Loucy (cell line): ENCODE results near the gene FFAR2.

Source experiments
- H2AFZ ChIP-seq: fragments of 200-600 bp; sonication (generic); 2 replicates; pipeline ENCODE4 v1.6.0; 2016; ENCODE audit warnings: antibody characterized with exemption, mild to moderate bottlenecking, low read length, moderate library complexity
- H3F3A ChIP-seq: fragments of 200-600 bp; 2 replicates; pipeline ENCODE4 v1.6.0; 2016; ENCODE audit warnings: antibody characterized with exemption, low read depth, mild to moderate bottlenecking
- H3K27me3 ChIP-seq: fragments of 200-600 bp; sonication (generic); 2 replicates; pipeline ENCODE4 v1.6.1; 2014; ENCODE audit warnings: low read length, mild to moderate bottlenecking; ENCODE audit not compliant: insufficient read depth, poor library complexity, severe bottlenecking
- H3K36me3 ChIP-seq: fragments of 200-600 bp; sonication (generic); 2 replicates; pipeline ENCODE4 v1.6.1; 2016; ENCODE audit warnings: low read length; ENCODE audit not compliant: insufficient read depth
- H3K4me1 ChIP-seq: fragments of 200-600 bp; sonication (generic); 2 replicates; pipeline ENCODE4 v1.5.1; 2014; ENCODE audit warnings: low read length, mild to moderate bottlenecking; ENCODE audit not compliant: insufficient read depth, poor library complexity, severe bottlenecking
- H3K4me2 ChIP-seq: fragments of 200-600 bp; sonication (generic); 2 replicates; pipeline ENCODE4 v1.6.0; 2014; ENCODE audit warnings: antibody characterized with exemption, low read length, low read depth, mild to moderate bottlenecking; ENCODE audit not compliant: poor library complexity, severe bottlenecking
- H3K4me3 ChIP-seq: fragments of 200-600 bp; sonication (generic); 2 replicates; pipeline ENCODE4 v1.5.1; 2014; ENCODE audit warnings: low read length, mild to moderate bottlenecking, mixed read lengths; ENCODE audit not compliant: poor library complexity, severe bottlenecking
- H3K79me2 ChIP-seq: fragments of 200-600 bp; sonication (generic); 2 replicates; pipeline ENCODE4 v1.6.1; 2014; ENCODE audit warnings: low read length; ENCODE audit not compliant: insufficient read depth
- H3K9ac ChIP-seq: fragments of 200-600 bp; sonication (generic); 2 replicates; pipeline ENCODE4 v1.6.0; 2014; ENCODE audit warnings: mild to moderate bottlenecking, low read depth, low read length, moderate library complexity; ENCODE audit not compliant: poor library complexity, severe bottlenecking
- H3K9me2 ChIP-seq: fragments of 200-600 bp; sonication (generic); replicated peaks from 2 replicates; pipeline ENCODE4 v1.6.1; 2016; ENCODE audit warnings: low read depth, low read length, mixed read lengths
- H3K9me3 ChIP-seq: fragments of 200-600 bp; sonication (generic); 2 replicates; pipeline ENCODE4 v1.6.1; 2014; ENCODE audit warnings: mild to moderate bottlenecking, antibody characterized with exemption, low read length, low read depth; ENCODE audit not compliant: insufficient read depth
- H4K20me1 ChIP-seq: fragments of 200-600 bp; sonication (generic); 2 replicates; pipeline ENCODE4 v1.6.0; 2014; ENCODE audit warnings: antibody characterized with exemption, low read length, mild to moderate bottlenecking; ENCODE audit not compliant: insufficient read depth, poor library complexity, severe bottlenecking
- CTCF ChIP-seq: fragments of 200-600 bp; sonication (generic); conservative IDR thresholded peaks from 2 replicates; pipeline ENCODE4 v1.5.1; 2014; ENCODE audit warnings: mild to moderate bottlenecking, antibody characterized with exemption, low read length
- EZH2phosphoT487 ChIP-seq: fragments of 200-600 bp; IDR thresholded peaks from 2 replicates; pipeline ENCODE4 v1.6.1; 2018; ENCODE audit warnings: antibody characterized with exemption, mild to moderate bottlenecking, moderate library complexity, borderline replicate concordance

FFAR2 gene

GRCh38 chr19:35437406-35437951 lies 10.6 kb upstream of the FFAR2 start:
- TF ChIP-seq EZH2phosphoT487 (no peak), CTCF (no peak)
- Histone ChIP-seq H3K9me2 (no peaks in the 10 kb centered on the region), H4K20me1 (no peaks in the 10 kb centered on the region), H3F3A (no peaks in the 10 kb centered on the region), H3K4me3 (no peak overlapping the region), H3K79me2 (no peaks in the 10 kb centered on the region), H3K36me3 (no peaks in the 10 kb centered on the region), H2AFZ (peak overlapping the region; percentile 92), H3K4me2 (no peak overlapping the region), H3K4me1 (peaks cover 31% of the 10 kb centered on the region), H3K27me3 (no peaks in the 10 kb centered on the region), H3K9ac (peak overlapping the region; percentile 44), H3K9me3 (no peaks in the 10 kb centered on the region)

GRCh38 chr19:35438096-35438495 lies 10.0 kb upstream of the FFAR2 start:
- H2AFZ ChIP-seq = no peak overlapping the region
- no peaks in the 10 kb centered on the region for H4K20me1 ChIP-seq
- H3K4me1 ChIP-seq = peaks cover 31% of the 10 kb centered on the region

GRCh38 chr19:35438527-35438926 lies 9.5 kb upstream of the FFAR2 start:
- H3K79me2 ChIP-seq = no peaks in the 10 kb centered on the region
- no peaks in the 10 kb centered on the region for H3K9me3 ChIP-seq
- H3K9ac ChIP-seq = no peak overlapping the region
- no peak overlapping the region for H3K4me2 ChIP-seq
- H3K4me1 ChIP-seq = peaks cover 31% of the 10 kb centered on the region
- no peaks in the 10 kb centered on the region for H3K36me3 ChIP-seq
- no peak overlapping the region for H2AFZ ChIP-seq
- no peak for TF ChIP-seq CTCF
- no peak for TF ChIP-seq EZH2phosphoT487
- H3K9me2 ChIP-seq = no peaks in the 10 kb centered on the region
- H3F3A ChIP-seq = no peaks in the 10 kb centered on the region
- H3K27me3 ChIP-seq = no peaks in the 10 kb centered on the region
- no peak overlapping the region for H3K4me3 ChIP-seq
- no peaks in the 10 kb centered on the region for H4K20me1 ChIP-seq

More at GRCh38 chr19:35438096-35438495, 10.0 kb upstream of the FFAR2 start:
- no peaks in the 10 kb centered on the region for H3K27me3 ChIP-seq
- no peak overlapping the region for H3K9ac ChIP-seq
- no peak overlapping the region for H3K4me2 ChIP-seq
- no peaks in the 10 kb centered on the region for H3K79me2 ChIP-seq
- no peaks in the 10 kb centered on the region for H3K9me3 ChIP-seq
- no peak overlapping the region for H3K4me3 ChIP-seq
- H3K36me3 ChIP-seq = no peaks in the 10 kb centered on the region
- no peak for TF ChIP-seq CTCF
- TF ChIP-seq EZH2phosphoT487 = no peak
- no peaks in the 10 kb centered on the region for H3F3A ChIP-seq
- no peaks in the 10 kb centered on the region for H3K9me2 ChIP-seq
